NT2/D1 (cell line): ENCODE results near the gene IKZF3.
"Not testable (repeated sequence)": the region's sequence is repeated elsewhere in the genome, so short reads cannot be mapped to it uniquely, and the experiment has no call there.

ENCODE experiments used
- DNase-seq: peaks from one replicate; pipeline ENCODE4 v3.0.0-alpha.2; 2011; ENCODE audit warnings: low read depth, low spot score
- H3K27me3 ChIP-seq: 2 replicates; pipeline ENCODE4 v1.6.0; 2011; ENCODE audit warnings: mild to moderate bottlenecking; ENCODE audit not compliant: insufficient read length, insufficient read depth
- H3K36me3 ChIP-seq: 2 replicates; pipeline ENCODE4 v1.6.1; 2011; ENCODE audit warnings: mild to moderate bottlenecking, low read length, mixed read lengths; ENCODE audit not compliant: insufficient read depth, insufficient read length
- H3K4me1 ChIP-seq: 2 replicates; pipeline ENCODE4 v1.5.1; 2011; ENCODE audit not compliant: insufficient read depth, insufficient read length
- H3K4me3 ChIP-seq: 2 replicates; pipeline ENCODE4 v1.5.1; 2011; ENCODE audit warnings: low read depth; ENCODE audit not compliant: insufficient read length
- H3K9ac ChIP-seq: 2 replicates; pipeline ENCODE4 v1.6.0; 2011; ENCODE audit warnings: low read depth; ENCODE audit not compliant: insufficient read length
- H3K9me3 ChIP-seq: 2 replicates; pipeline ENCODE4 v1.5.1; 2011; ENCODE audit warnings: mild to moderate bottlenecking, low read length; ENCODE audit not compliant: insufficient read depth
- SUZ12 ChIP-seq: IDR thresholded peaks from 2 replicates; pipeline ENCODE4 v1.6.1; 2011; ENCODE audit not compliant: insufficient read length, insufficient read depth; ENCODE audit errors: extremely low read depth
- YY1 ChIP-seq: IDR thresholded peaks from 2 replicates; pipeline ENCODE4 v1.6.1; 2011; ENCODE audit not compliant: insufficient read length, insufficient read depth
- ZNF274 ChIP-seq: IDR thresholded peaks from 2 replicates; pipeline ENCODE4 v1.6.1; 2011; ENCODE audit warnings: mild to moderate bottlenecking, low read depth, low read length

The IKZF3 gene

GRCh38 chr17:39714234-39714633 is 149.9 kb downstream of the IKZF3 start:
- TF ChIP-seq ZNF274 (no peak), SUZ12 (no peak), YY1 (no peak)
- Histone ChIP-seq H3K9me3 (no peaks in the 10 kb centered on the region), H3K4me3 (no peak overlapping the region), H3K36me3 (peaks cover 84% of the 10 kb centered on the region), H3K4me1 (peaks cover 2% of the 10 kb centered on the region), H3K27me3 (no peaks in the 10 kb centered on the region), H3K9ac (no peak overlapping the region)
- no peak for DNase-seq

DNA sequence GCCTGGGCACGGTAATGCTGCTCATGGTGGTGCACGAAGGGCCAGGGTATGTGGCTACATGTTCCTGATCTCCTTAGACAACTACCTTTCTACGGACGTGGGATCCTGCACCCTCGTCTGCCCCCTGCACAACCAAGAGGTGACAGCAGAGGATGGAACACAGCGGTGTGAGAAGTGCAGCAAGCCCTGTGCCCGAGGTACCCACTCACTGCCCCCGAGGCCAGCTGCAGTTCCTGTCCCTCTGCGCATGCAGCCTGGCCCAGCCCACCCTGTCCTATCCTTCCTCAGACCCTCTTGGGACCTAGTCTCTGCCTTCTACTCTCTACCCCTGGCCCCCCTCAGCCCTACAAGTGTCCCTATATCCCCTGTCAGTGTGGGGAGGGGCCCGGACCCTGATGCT is 152.3 kb downstream of the IKZF3 start:
- no peaks in the 10 kb centered on the region for H3K9me3 ChIP-seq
- TF ChIP-seq ZNF274, result no peak
- no peak for TF ChIP-seq SUZ12
- no peak for TF ChIP-seq YY1
- no peak overlapping the region for H3K9ac ChIP-seq
- no peak for DNase-seq
- peaks cover 6% of the 10 kb centered on the region for H3K4me1 ChIP-seq
- H3K27me3 ChIP-seq, result no peaks in the 10 kb centered on the region
- H3K4me3 ChIP-seq, result no peak overlapping the region
- H3K36me3 ChIP-seq, result peaks cover 83% of the 10 kb centered on the region

GRCh38 chr17:39711071-39711470 is 153.0 kb downstream of the IKZF3 start:
- not testable (repeated sequence) for H3K9ac ChIP-seq, H3K27me3 ChIP-seq, DNase-seq, H3K9me3 ChIP-seq, H3K4me3 ChIP-seq, H3K4me1 ChIP-seq
- peaks cover 82% of the 10 kb centered on the region for H3K36me3 ChIP-seq

- Histone ChIP-seq H3K4me3 (no peak overlapping the region), H3K36me3 (peaks cover 78% of the 10 kb centered on the region), H3K9ac (no peak overlapping the region), H3K9me3 (no peaks in the 10 kb centered on the region), H3K27me3 (no peaks in the 10 kb centered on the region), H3K4me1 (peaks cover 10% of the 10 kb centered on the region)
- no peak for DNase-seq
- TF ChIP-seq SUZ12 (no peak), ZNF274 (no peak), YY1 (no peak)
Observed at GRCh38 chr17:39709998-39710964, 153.8 kb downstream of the IKZF3 start.

GRCh38 chr17:39709319-39709997 is 154.7 kb downstream of the IKZF3 start:
- no peak for DNase-seq
- H3K36me3 ChIP-seq, result peaks cover 73% of the 10 kb centered on the region
- H3K9ac ChIP-seq, result no peak overlapping the region

More at GRCh38 chr17:39709319-39709997, 154.7 kb downstream of the IKZF3 start:
- TF ChIP-seq SUZ12 (no peak), ZNF274 (no peak), YY1 (no peak)
- no peaks in the 10 kb centered on the region for H3K27me3 ChIP-seq
- no peaks in the 10 kb centered on the region for H3K9me3 ChIP-seq
- H3K4me3 ChIP-seq, result no peak overlapping the region
- H3K4me1 ChIP-seq, result peaks cover 18% of the 10 kb centered on the region
